HG02678 (cell line): Measurements from ENCODE around the gene OR7C2.

Experiments
- ATAC-seq: cut with Tn5 transposase; IDR thresholded peaks from one replicate; pipeline ENCODE4 v1.9.1; 2021; ENCODE audit warnings: mild to moderate bottlenecking, moderate library complexity; ENCODE audit not compliant: unreplicated experiment

OR7C2 gene

DNA sequence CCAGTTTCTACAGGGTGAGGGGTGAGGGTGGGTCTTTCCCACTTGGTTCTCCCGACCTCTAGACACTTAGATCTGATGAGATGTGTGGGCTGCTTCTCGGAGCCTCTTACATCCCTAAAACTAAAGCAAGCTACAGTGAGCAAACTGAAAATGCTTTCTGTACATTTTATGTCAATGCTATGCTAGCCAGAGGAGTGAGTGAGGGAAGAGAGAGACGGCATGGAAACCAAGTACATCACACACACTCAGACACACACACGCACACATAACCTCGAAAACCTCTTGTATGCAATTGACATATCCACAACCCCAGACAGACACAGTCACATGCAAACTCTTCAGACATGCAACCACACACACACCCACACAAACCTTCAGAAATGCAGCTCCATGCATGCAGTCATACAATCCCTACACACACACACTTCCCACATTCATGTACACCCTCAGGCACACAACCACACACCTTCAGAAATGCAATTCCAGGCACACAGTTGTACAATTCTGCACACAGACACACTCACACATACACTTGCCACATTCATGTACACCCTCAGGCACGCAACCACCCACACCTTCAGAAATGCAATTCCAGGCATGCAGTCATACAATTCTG, 37.0 kb downstream of the OR7C2 start:
- ATAC-seq: no peak

DNA sequence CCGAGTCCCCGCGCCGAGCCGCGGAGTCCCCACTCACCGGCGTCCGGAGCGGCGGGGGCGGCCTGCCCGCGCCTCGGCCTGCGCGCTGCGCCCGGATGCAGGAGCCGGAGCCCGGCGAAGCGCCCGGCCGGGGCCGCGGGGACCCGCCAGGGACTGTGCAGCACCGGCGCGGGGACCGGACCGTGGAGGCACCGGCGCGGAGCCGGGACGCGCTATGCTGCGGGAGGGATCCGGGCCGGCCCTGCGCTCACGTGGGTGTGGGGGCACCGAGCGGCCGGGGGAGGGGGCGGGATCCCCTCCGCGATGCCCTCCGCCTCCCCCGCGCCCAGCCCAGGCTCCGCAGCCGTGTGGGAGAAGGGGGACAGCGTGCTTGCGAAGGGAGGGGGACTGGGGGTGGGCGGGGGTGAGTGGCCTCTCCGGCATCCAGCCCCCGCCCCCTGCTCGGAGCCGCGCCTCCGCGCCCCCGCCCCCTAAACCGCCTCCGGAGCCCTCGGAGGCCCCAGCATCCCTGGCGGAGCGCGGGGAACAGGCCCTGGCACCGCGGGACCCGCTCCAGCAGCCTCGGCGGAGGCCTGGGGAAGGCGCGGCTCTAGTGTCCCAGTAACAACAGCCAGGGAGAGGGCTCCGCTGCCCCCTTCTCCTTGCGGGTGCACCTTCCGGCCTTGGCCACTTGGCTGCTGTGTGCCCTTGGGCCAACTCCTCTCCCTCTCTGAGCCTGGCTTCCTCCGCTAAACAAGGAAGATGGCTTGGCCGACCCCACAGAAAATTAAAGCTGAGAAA, 38.4 kb downstream of the OR7C2 start, which contains the start of gene SLC1A6:
Gene SLC1A6, minus strand, starts transcription at position 389 of the 780 bp plus-strand sequence. CDS start 6,954 bp downstream, outside the sequence.
- ATAC-seq: no peak

- no peak for ATAC-seq
Observed at GRCh38 chr19:14985133-14985532, 43.8 kb downstream of the OR7C2 start.
